ENCODE results near the gene HHATL. TPM values are rescaled to one million over a fixed set of nuclear protein-coding genes. Genes with fewer than 3 reads are reported as not detected.

HHATL gene
- polyA plus RNA-seq, 3 donors: 0.15 to 2.0 (median 1.6) TPM

- no peak overlapping the region for H3K27ac ChIP-seq (ENCODE audit: low read depth, low read length)
- WGBS, 3 donors: 59 to 86% (median 79%) methylated on average over 7 of the region's 7 CpGs
These were observed 12.4 kb downstream of the HHATL start for GRCh38 chr3:42690191-42690590.

- H3K27ac ChIP-seq (ENCODE audit: low read depth, low read length): no peak overlapping the region
- 60 to 69% (median 63%) methylated on average over 9 of the region's 9 CpGs for WGBS, 3 donors
These were observed 13.1 kb downstream of the HHATL start for GRCh38 chr3:42689421-42690014.

- 80 to 89% (median 88%) methylated on average over 22 of the region's 22 CpGs for WGBS, 3 donors
- no peak overlapping the region for H3K27ac ChIP-seq (ENCODE audit: low read depth, low read length)
These were observed 13.8 kb downstream of the HHATL start for GRCh38 chr3:42688487-42689420.

GRCh38 chr3:42688016-42688415 is 14.6 kb downstream of the HHATL start:
- H3K27ac ChIP-seq (ENCODE audit: low read depth, low read length): no peak overlapping the region
- WGBS, 3 donors: 88 to 91% (median 90%) methylated on average over 15 of the region's 15 CpGs

- WGBS, 3 donors: 88 to 92% (median 91%) methylated on average over 7 of the region's 7 CpGs
- no peak overlapping the region for H3K27ac ChIP-seq (ENCODE audit: low read depth, low read length)
These were observed 15.6 kb downstream of the HHATL start for GRCh38 chr3:42686832-42687650.

GRCh38 chr3:42685891-42686820 is 16.4 kb downstream of the HHATL start:
- 31 to 44% (median 37%) methylated on average over 80 of the region's 80 CpGs for WGBS, 3 donors
- no peak overlapping the region for H3K27ac ChIP-seq (ENCODE audit: low read depth, low read length)

- 40 to 52% (median 44%) methylated on average over 31 to 34 of the region's 34 CpGs for WGBS, 3 donors
- H3K27ac ChIP-seq (ENCODE audit: low read depth, low read length): no peak within 1 kb of the TSS
These were observed 17.2 kb downstream of the HHATL start, which contains the start of gene KLHL40 for GRCh38 chr3:42685363-42685881. KLHL40 (plus strand) TSS chr3:42685537; CDS start chr3:42685619, 82 bp downstream.

GRCh38 chr3:42684632-42685362 is 17.8 kb downstream of the HHATL start:
- WGBS, 3 donors: 85 to 92% (median 87%) methylated on average over 7 of the region's 7 CpGs
- no peak overlapping the region for H3K27ac ChIP-seq (ENCODE audit: low read depth, low read length)

GRCh38 chr3:42683875-42684598 is 18.6 kb downstream of the HHATL start:
- no peak overlapping the region for H3K27ac ChIP-seq (ENCODE audit: low read depth, low read length)
- 46 to 70% (median 54%) methylated on average over 10 of the region's 10 CpGs for WGBS, 3 donors

GRCh38 chr3:42682301-42683070 is 20.1 kb downstream of the HHATL start:
- WGBS, 3 donors: 70 to 74% (median 72%) methylated on average over 12 of the region's 12 CpGs

GRCh38 chr3:42681361-42682038 is 21.1 kb downstream of the HHATL start:
- WGBS, 3 donors: 81 to 88% (median 81%) methylated on average over 10 of the region's 10 CpGs
- H3K27ac ChIP-seq (ENCODE audit: low read depth, low read length): no peak overlapping the region

More at GRCh38 chr3:42682301-42683070, 20.1 kb downstream of the HHATL start:
- no peak overlapping the region for H3K27ac ChIP-seq (ENCODE audit: low read depth, low read length)

- WGBS, 3 donors: 71 to 85% (median 81%) methylated on average over 4 of the region's 4 CpGs
- no peak overlapping the region for H3K27ac ChIP-seq (ENCODE audit: low read depth, low read length)
These were observed 21.8 kb downstream of the HHATL start for GRCh38 chr3:42680806-42681205.

GRCh38 chr3:42680271-42680670 is 22.3 kb downstream of the HHATL start:
- 86 to 90% (median 88%) methylated on average over 1 of the region's 1 CpG for WGBS, 3 donors
- no peak overlapping the region for H3K27ac ChIP-seq (ENCODE audit: low read depth, low read length)

- 76 to 98% (median 85%) methylated on average over 2 of the region's 2 CpGs for WGBS, 3 donors
These were observed 24.2 kb downstream of the HHATL start for GRCh38 chr3:42678447-42678846.

GRCh38 chr3:42675909-42676308 is 26.7 kb downstream of the HHATL start:
- no peak overlapping the region for H3K27ac ChIP-seq (ENCODE audit: low read depth, low read length)
- WGBS, 3 donors: 70 to 89% (median 86%) methylated on average over 2 of the region's 2 CpGs

More at GRCh38 chr3:42678447-42678846, 24.2 kb downstream of the HHATL start:
- H3K27ac ChIP-seq (ENCODE audit: low read depth, low read length): no peak overlapping the region
